ENCODE results near the gene HLCS. TPM values are rescaled to one million over a fixed set of nuclear protein-coding genes. Genes with fewer than 3 reads are reported as not detected.

The HLCS gene
- total and polyA plus RNA-seq, 10 of the 15 experiments (the other 5 are each of a cell fraction or from before 2014, with no cell fraction given), result 1.5 to 12.7 (median 9.6) TPM

- no peak for TF ChIP-seq FOXM1 (IDR thresholded peaks at IDR 0.05; ENCODE audit: low read depth, low read length)
- no peak for TF ChIP-seq EZH2 (IDR thresholded peaks at IDR 0.05; ENCODE audit: borderline replicate concordance, control insufficient read depth, low read depth, low read length)
- no peak for TF ChIP-seq CHD2 (IDR thresholded peaks at IDR 0.05; ENCODE audit: borderline replicate concordance, low read depth, low read length)
These were observed 31.5 kb downstream of the HLCS start (continued) for GRCh38 chr21:36934864-36935420.

- BruUV-seq (replicated peaks), result no TSS peak
- CTCF ChIA-PET, result interaction anchor here (0.7 to 1.5 kb wide), 4 partner anchors 69 to 555 kb away, joined by 3 to 8 read pairs (median 3); no protein-coding TSS in a partner anchor
These were observed 34.2 kb downstream of the HLCS start for GRCh38 chr21:36932161-36932816.

More at GRCh38 chr21:36932161-36932816, 34.2 kb downstream of the HLCS start:
- no peak for DNase-seq (ENCODE audit: low read depth, low spot score)
- TF ChIP-seq RFX5 (IDR thresholded peaks at IDR 0.05; ENCODE audit: low read depth, low read length) (no peak), USF1 (IDR thresholded peaks at IDR 0.05; ENCODE audit: borderline replicate concordance, extremely low read length, insufficient read depth, low read depth, low read length) (no peak)
- intact Hi-C loops (cut with micrococcal nuclease; ENCODE audit: unreplicated experiment), result no loop called here
- no peak overlapping the region for H2AFZ ChIP-seq (ENCODE audit: control insufficient read depth, low read depth, low read length)
- H3K9me3 ChIP-seq (replicated peaks; ENCODE audit: control insufficient read depth, insufficient read depth, low read length), result no peaks in the 10 kb centered on the region
- ChIA-PET RAD21 (ENCODE audit: unreplicated experiment) (no interaction called here), POLR2A (no interaction called here), SMC1A (ENCODE audit: uncharacterized antibody, unreplicated experiment) (interaction anchor here (1.1 kb wide), 1 partner anchor 513 kb away, joined by 3 read pairs; no protein-coding TSS in a partner anchor)
- no peaks in the 10 kb centered on the region for H4K20me1 ChIP-seq (ENCODE audit: control insufficient read depth, insufficient read depth)
- no peak overlapping the region for H3K9ac ChIP-seq (ENCODE audit: control insufficient read depth, insufficient read depth, low read length)
- in situ Hi-C loops (cut with MboI), result no loop called here
- FAIRE-seq, result no peak
- H3K4me3 ChIP-seq, result no peak overlapping the region
- H3K27ac ChIP-seq (ENCODE audit: control insufficient read depth, insufficient read depth), result no peak overlapping the region
- H3K36me3 ChIP-seq (ENCODE audit: control insufficient read depth in 2 of 2, insufficient read depth in 2 of 2, low read length in 1 of 2), result peaks cover 2 to 5% of the 10 kb centered on the region in 2 experiments; a peak in 3 of 4 replicates
- no peak overlapping the region for H3K4me2 ChIP-seq (ENCODE audit: control insufficient read depth, insufficient read depth)
- 20% methylated on average over 3 of the region's 3 CpGs for WGBS (ENCODE audit: insufficient coverage, insufficient replicate concordance, low lambda C conversion rate, missing lambda C conversion rate)
- H3K4me1 ChIP-seq (ENCODE audit: control insufficient read depth, insufficient read depth, low read length), result no peaks in the 10 kb centered on the region
- H3K79me2 ChIP-seq (ENCODE audit: control insufficient read depth, insufficient read depth, low read length), result no peaks in the 10 kb centered on the region
- no peaks in the 10 kb centered on the region for H3K27me3 ChIP-seq (replicated peaks in 1 of 2; ENCODE audit: control insufficient read depth in 2 of 2, insufficient read depth in 2 of 2, low read length in 1 of 2)
- ATAC-seq, result no peak

All from GM12878 (cell line).